ENCODE results near the gene TRIB2. TPM values are rescaled to one million over a fixed set of nuclear protein-coding genes. Genes with fewer than 3 reads are reported as not detected.

Gene TRIB2
- polyA plus RNA-seq, 5 donors: 63.3 to 85.2 (median 77.2) TPM

DNA sequence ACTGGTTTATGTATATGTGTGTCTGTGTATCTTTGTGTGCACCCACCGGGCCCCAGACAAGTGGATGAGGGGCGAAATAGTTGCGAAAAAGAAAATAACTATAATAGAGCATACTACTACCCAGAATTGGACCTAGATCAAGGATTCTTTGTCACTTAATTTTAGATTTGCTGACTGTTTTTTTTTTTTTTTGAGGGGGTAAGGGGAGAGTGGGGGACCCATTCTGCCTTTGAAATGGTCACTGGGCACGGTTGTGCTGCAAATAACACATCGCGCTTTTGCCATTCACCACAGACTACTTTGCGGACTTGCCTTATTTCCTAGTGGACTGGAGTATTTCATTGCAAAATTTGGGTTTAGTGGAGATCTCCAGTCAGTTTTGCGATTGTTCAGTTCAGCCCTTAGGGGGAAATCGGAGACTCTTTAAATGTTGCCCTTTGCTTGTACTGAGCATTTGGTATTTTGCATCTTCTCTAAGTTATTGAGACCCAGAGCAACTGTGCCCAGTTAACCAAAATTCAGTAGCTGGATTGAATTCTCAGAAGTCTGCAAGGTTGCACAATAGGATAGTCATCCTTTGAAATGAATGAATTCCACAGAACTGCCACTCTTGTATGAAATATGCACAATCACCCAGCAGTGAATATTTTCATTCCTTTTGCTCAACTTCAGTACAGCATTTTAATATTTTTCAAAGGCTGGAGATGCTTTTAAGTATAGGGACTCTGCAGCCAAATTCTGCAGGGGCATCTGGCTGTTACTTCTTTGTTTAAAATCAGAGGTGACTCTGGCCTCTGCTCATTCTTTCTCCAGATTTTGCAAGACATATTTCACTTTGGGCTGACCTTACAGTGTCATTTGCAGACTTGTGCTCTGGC is 2.9 kb downstream of the TRIB2 start:
- peak; percentile 18 to 32 for DNase-seq

DNA sequence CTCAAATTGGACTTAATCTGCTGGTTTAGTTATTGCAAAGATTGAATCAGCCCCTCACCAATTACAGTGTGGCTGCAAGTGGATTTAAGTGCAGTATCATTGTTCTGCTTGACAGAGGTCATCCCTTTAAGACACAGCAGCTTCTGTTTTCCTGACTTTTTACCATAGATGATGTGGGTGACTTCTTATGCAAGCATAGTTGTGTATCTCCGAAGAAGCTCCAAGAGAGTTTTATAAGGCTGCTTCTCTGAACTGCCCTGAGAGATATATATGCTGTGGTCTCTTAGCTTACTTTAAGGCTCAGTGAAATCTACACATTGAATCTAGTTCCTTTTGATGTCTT is 3.5 kb downstream of the TRIB2 start:
- peak in 1 of 2 donors; percentile 17 for DNase-seq

DNA sequence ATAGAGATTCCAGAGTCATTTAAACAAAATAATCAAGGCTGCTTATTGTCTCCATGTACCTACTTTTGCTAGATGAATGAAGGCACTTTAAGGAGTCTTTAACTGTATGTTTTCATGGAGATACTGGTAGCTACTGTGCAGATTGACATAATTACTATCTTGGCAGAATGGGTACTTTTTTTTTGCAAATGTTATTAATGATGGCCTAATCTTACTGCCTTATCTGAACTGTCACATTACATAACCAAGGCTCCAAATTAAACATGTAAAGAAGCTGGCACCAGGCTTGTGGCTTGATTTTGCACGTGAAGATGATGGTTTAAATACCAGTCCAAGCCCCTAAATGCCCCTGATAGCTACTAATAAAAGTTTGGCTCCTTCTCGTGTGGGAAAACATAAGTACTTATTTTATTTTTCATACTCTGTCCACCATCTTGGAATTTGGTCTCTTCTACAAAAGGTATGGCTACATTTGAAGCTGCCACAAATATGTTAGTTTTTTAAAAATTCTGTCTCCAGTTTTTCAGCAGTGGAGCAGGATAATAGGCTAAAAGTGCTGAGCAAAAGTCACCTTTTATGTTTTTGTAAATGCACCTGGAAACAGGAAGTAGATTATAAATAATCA is 4.1 kb downstream of the TRIB2 start:
- DNase-seq: no peak

DNA sequence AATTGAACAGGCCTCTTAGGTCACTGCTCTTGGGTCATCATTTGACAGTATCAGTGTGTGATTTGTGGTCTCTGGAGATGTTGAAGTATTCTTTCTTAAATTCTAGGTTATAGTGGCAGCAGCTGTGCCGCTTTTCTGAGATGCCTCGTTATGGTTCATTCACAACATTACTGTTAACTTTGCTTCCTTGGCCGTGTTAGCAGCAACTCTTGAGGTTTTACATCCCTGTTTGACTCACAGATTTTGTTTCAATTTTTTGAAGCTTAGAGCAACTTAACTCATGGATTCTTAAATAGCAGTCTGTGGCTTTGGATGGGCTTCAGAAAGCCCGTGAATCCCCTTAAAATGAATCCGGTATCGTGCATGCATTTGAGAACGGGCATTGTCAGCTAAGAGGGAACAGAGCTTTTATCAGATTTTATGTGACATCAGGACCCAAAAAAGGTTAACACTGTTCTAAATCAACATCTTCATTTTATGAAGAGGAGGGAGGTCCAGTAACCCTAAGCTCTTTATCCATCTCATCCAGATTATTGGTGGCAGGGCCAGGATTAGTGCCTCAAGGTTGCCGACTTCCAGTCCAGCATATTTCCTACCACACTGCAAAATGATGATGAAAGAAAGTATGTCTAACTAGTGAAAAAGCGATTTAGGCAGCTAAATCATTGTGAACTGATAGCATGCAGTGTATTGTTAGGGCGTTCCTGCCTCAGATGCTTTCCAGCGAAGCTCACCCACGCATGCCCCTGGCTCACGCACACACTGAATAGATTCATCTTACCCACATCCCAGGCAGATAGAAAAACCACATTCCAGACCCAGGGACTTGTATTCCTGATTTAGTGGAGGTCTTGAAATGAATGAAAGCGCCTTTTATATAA is 5.1 kb downstream of the TRIB2 start:
- DNase-seq: no peak

DNA sequence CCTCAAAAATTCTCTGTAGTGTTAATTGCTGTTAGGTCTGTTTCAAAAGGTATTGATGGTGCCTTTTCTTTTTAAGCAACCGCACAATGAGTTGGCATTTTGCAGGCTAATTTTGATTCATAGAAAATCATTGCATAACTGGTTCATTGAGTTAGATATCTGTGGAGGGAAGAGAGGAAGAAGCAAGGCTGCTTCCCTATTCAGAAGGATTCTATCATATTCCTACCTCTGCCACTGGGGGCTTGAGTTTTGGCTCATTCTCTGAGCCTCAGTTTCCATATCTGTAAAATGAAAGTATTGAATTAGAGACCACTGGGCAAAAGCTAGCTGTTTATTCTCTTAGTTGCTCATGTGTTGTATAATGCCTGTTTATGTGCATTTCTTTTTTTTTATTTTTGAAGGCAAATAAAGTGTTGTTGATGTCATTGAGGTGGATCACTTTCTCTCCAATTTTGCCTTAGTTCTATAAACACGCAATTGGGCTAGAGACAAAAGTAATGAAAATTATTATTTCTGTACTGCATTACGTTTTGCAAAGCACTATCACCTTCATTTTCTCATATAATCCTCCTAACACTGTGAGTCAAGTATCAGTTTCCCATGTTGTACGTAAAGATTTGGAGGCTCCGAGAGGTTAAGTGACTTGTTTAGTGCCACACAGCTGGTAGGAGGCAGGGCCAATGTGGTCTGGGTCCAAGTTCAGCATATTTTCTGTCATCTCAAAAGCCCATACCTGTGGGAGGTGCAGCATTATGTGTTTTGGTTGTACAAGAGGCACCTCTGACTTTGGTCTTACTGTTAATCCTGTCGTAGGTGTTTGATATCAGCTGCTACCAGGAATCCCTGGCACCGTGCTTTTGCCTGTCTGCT is 5.9 kb downstream of the TRIB2 start:
- no peak for DNase-seq

DNA sequence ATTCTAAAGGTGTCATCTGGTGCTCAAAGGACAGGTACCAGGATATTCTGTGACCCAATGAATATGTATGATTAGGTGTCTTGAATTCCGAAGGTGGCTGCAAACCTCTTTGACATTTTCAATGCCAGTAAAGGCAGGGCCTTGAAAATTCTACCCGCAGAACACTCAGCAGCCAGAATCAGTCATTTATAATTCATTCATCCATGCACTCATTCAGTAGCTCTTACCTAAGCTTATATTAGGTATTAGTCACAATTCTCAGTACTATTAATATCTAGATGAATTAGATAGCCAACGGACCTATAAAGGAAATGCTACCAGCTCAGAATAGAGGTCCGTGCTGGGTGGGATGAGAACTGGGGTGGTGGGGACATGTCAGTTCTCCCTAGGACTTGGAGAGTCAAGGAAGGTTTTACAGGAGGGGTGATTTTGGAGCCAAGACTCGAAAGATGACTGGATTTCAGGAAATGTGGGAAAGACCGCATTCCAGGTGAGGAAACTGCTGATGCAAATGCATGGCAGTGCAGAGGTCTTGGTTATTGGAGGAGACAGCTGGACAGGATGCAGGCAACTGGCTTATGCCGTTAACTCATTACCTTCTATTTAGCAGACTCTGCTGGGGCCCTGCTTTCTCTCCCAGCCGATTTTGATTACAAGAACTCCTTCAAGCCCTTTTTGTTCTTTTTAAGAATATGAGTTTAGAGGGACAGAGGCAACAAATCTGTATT is 7.2 kb downstream of the TRIB2 start:
- no peak for DNase-seq

DNA sequence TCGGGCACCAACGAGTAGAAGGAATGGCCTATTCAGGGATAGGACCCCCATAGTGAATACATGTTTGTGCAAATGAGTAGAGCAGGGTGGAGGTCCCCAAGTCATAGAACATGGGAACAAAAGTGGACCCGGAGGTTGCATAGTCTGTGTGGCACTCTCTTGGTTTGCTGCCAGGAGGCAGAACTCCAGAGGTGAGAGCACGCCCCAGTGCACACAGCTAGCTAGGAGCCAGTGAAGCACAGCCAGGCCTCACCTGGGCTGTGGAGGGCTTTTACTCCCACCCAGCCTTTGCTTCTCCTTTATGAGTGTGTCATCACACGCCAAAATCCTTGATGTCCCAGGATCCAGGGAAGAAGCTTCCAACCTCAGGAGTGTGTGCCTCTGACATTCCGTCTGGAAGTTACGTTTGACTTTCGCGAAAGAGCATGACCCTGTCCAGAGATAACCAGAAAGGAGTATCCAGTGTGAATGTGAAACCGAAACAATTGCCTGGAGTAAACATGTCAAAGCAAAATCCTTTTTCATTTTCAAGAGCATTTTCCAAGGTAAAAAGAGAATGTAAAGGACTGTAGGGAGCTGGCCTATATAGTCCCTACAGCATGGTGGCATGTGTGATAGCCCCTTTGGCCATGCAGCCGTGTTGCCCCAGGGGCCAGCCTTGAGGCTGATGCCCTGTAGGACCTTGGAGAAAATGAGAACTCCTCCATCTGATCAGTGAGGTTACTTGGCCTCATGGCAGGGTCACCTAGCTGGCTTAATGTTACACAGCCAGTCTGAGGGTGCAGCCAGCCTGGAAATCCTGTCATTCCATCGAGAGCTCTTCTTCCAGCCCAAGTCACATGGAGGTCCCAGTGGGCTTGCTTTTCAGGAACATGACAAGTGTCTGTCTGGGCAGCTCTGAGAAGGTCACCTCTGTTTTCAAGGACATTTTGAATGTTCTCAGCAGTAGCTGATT is 8.8 kb downstream of the TRIB2 start:
- DNase-seq: no peak

DNA sequence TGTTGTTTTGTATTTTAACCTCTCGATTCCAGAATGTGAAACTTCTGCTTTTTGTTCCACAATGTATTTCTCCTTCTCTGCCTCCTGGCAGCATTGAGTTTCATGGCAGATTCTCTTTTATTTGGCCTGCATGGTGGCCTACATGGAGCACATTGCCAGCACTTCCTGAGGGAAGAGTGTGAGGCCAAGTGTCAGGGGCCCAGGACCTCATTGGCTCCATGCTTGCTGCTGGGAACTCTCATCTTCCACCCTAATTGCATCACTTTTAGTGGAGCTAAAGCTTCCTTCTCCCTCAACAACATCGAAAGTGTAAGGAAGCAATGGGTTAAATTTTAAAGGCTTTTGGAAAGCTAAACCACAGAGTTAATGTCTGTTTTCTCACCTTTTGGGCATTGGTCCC is 9.5 kb downstream of the TRIB2 start:
- DNase-seq: no peak

DNA sequence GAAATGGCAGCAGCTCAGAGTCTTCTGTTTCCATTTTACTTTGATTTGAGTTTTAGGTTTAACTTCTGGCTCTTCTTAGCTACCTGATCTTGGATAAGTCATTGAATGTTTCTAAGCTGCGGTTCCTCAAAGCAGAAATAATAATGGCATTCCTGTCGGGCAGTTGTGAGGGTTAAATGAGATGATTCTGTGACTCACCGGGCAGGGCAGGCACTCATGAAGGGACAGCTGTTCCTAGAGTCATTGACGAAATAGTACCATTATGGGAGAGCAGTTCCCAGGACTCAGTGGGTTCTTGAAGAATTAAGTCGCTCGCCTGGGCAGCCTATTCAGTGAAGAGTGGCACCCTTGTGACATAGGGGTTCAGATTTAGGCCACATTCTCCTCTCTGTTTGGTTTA is 10.3 kb downstream of the TRIB2 start:
- no peak for DNase-seq

DNA sequence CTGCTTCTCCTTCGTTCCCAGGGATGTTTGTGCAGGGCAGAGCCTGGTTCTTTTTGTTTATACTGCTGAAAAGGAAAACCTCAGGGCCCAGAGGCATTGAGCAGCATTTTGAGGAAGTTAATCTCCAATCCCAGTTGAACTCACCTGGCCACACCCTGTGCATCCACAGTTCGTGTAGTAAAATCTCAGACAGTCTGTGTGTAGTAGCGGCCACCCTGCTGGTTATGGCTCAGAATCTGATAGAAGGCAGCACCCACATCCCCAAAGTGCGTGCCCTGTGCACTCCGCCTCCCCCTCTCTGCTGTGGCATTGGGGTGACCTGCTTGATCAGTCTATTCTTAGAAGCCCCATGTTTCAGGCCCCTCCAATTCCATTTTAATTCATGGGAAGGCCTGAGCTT is 10.9 kb downstream of the TRIB2 start:
- no peak for DNase-seq

DNA sequence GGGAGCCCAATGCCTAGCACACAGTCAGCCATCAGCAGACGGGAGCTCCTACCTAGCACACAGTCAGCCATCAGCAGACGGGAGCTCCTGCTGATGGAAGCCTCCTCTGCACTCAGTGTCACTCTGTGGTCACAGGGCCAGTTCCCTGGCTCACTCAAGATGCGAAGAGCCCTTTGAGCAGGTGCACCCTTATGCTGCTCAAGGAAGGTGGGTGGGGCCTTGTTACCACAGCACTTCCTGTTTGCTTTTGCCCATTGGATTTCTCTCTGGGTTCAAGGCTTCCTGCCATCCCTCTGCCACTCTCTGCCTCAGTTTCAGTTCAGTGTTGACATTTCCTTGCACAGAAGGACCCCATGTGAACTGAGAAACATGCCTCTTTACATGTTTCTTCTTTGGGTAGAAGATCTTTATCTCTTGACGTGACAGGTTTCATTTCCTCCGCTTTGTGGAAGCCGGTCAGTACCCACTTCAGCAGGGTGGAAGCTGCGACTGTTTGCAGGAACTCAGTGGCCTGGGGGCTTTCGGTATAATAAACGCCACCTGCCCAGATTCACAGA is 11.6 kb downstream of the TRIB2 start:
- no peak for DNase-seq

DNA sequence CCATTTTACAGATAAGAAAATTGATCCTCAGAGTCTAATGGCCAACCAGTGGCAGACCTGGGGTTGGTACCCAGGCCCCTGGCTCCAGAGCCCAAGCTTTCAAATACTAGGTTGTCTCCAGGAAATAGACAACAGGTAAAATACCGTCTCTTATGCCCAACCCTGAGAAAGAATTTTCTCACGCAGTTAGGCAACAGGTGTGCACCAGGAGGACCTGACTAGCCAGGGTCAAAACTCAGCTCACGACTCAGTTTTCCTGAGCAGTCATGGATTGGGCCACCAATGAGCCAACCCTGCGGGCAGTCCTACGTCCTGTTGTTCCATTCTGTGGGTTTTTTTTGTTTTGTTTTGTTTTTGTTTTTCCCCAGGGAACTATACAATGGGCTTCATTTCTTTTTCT is 13.5 kb downstream of the TRIB2 start:
- DNase-seq: no peak

DNA sequence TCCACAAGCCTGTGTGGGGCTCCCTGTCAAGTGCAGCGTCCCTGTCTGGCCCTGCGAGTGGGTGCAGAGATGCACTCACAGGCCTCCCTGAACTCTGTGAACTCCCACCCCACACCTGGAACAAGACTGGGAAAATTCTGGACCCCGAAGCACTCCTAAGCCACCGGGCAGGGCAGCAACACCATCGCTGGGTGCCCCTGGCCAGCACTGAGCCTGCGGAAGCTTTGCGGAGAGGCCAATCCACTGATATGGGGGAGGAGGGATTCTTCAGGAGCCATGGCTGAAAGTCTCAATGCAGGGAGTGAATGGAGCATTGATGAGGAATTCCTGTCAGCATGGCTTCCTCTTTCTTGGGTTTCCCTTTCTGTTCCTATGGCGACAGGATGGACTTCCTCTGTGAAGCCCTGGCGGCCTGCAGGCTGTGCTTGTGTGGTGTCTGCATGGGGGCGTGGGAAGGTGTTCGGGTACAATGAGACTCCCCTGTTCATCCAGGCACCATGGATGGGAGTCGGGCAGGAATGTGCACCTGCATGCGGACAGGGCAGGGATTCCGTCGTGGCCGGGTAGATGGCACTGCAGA is 15.1 kb downstream of the TRIB2 start:
- no peak for DNase-seq

DNA sequence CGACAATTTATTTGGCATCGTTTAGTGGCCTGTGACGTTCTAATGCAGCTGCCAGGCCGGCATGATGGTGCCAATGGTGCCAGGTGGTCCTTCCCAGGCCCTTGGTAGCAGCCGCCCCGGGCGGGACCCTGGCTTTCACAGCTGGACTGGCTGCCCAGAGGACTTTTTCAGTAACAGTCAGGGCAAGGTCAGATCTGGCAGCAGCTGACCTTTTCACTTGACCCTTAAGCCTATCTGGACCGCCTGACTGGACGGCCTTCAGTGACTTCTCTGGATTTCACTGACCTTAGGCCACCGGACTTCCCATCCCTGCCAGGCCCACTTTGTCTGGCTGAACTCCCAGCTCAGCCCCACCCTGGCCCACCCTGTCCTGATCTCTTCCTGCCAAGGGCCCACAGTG is 15.9 kb downstream of the TRIB2 start:
- no peak for DNase-seq

DNA sequence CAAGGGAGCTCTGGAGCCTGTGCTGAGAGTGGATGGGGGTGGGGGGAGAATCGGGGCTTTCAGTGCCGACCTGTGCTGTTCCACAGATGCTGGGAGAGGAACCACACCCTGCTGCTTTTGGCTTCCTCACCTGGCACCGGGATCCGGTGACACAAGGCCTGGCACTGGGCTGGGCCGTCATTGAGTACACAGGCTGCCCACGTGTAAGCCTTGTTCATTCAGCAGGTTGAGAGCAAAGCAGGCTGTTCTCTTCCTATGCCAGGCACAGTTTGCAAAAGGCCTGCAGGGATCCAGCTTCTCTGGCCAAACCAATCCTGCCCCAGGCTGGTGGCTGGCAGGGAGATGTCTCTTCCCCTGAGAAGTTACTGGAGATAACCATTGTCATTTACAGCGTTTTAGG is 17.1 kb downstream of the TRIB2 start:
- no peak for DNase-seq

DNA sequence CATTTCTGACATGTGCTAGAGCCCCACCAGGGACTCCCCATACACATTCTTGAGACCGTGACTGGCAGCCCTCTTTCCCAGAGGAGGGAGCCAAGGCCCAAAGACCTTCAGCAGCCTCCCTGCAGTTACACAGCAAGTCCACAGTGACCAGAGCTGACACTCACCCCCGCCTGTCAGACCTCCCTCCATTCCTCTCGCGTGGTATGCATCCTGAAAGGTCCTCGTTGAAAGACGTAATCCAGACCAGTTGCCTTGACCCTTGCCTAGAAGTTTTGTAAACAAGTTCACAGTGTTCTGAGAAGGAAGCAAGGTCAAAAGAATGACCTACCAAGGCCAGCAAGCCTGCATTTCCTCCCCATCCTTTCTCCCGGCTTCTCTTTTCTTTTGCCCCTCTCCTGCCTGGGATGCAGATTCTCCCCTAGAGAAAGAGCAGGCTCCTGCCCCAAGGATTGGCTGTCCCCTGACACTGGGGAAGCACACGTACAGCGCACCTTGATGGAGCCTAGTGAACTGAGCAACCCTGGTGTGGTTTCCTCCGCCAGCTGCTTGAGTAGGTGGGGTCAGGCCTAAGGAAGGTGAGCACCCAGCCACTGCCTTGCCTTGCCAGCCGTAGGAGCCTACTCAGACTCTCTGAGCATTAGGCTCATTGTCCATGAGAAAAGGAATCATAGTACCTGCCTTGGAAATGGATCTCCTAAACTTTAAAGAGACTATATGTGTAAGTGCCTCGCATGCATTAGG is 18.3 kb downstream of the TRIB2 start:
- no peak for DNase-seq

DNA sequence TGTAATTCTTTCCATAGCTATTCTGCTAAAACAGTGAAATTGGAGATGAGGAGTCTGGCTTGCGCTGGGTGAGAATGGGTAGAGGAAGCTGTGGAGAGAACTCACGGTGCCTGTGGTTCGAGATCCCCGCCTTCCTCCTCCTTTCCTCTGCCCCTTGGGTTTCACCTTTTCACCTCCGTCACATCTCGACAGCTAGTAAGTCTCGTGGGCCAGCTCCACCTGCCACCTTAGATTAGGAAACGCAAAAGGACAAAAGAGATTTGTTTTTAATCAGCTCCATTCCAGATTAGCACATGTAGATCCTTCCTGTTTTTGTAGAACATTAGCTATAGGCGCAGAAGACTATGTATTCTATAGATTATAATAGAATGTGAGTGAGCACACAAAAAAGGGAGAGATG is 20.6 kb downstream of the TRIB2 start:
- no peak for DNase-seq

All from right lung (tissue), 5 donors.